H9 (cell line): ENCODE results near the gene HOXA4. TPM values are rescaled to one million over a fixed set of nuclear protein-coding genes. Genes with fewer than 3 reads are reported as not detected.

Experiments used
- DNase-seq: peaks from one replicate; pipeline ENCODE4 v3.0.0-alpha.2; 2017
- H2AFZ ChIP-seq: one replicate; pipeline ENCODE4 v1.6.1; 2013; ENCODE audit warnings: mild to moderate bottlenecking, low read length, control low read depth, moderate library complexity
- H2AK5ac ChIP-seq: 2 replicates; pipeline ENCODE4 v1.6.1; 2013; ENCODE audit warnings: low read length, control low read depth, mixed read lengths; ENCODE audit not compliant: insufficient read length
- H2BK120ac ChIP-seq: one replicate; pipeline ENCODE4 v1.6.1; 2013; ENCODE audit warnings: low read depth, mild to moderate bottlenecking, low read length, control low read depth, inconsistent platforms; ENCODE audit not compliant: poor library complexity, severe bottlenecking
- H2BK12ac ChIP-seq: 2 replicates; pipeline ENCODE4 v1.6.1; 2013; ENCODE audit warnings: low read length, control low read depth, mixed read lengths, low read depth; ENCODE audit not compliant: insufficient read length
- H2BK15ac ChIP-seq: 2 replicates; pipeline ENCODE4 v1.6.1; 2013; ENCODE audit warnings: low read depth, low read length, control low read depth
- H2BK20ac ChIP-seq: one replicate; pipeline ENCODE4 v1.6.1; 2013; ENCODE audit warnings: low read depth, mild to moderate bottlenecking, low read length, control low read depth, inconsistent platforms; ENCODE audit not compliant: poor library complexity, severe bottlenecking
- H2BK5ac ChIP-seq: 2 replicates; pipeline ENCODE4 v1.6.1; 2013; ENCODE audit warnings: low read length, control low read depth, mixed read lengths; ENCODE audit not compliant: insufficient read length
- H3K14ac ChIP-seq: 2 replicates; pipeline ENCODE4 v1.6.1; 2013; ENCODE audit warnings: low read length, control low read depth; ENCODE audit not compliant: insufficient read depth
- H3K18ac ChIP-seq: 2 replicates; pipeline ENCODE4 v1.6.1; 2013; ENCODE audit warnings: low read depth, mild to moderate bottlenecking, mixed read lengths, low read length, control low read depth; ENCODE audit not compliant: insufficient read length
- H3K23ac ChIP-seq: 2 replicates; pipeline ENCODE4 v1.6.1; 2013; ENCODE audit warnings: low read length, control low read depth, mixed read lengths, low read depth; ENCODE audit not compliant: insufficient read length
- H3K23me2 ChIP-seq: 2 replicates; pipeline ENCODE4 v1.6.1; 2013; ENCODE audit warnings: low read depth, mild to moderate bottlenecking, mixed read lengths, low read length, control low read depth; ENCODE audit not compliant: insufficient read length, poor library complexity, severe bottlenecking
- H3K27ac ChIP-seq: 2 replicates; pipeline ENCODE4 v1.5.1; 2013; ENCODE audit warnings: low read length, control low read depth, mixed read lengths, low read depth; ENCODE audit not compliant: insufficient read length
- H3K27me3 ChIP-seq: 2 replicates; pipeline ENCODE4 v1.6.1; 2013; ENCODE audit warnings: low read length, control low read depth, inconsistent platforms; ENCODE audit not compliant: insufficient read depth
- H3K4ac ChIP-seq: 2 replicates; pipeline ENCODE4 v1.6.1; 2013; ENCODE audit warnings: low read depth, mild to moderate bottlenecking, control low read depth, inconsistent platforms, low read length, moderate library complexity
- H3K4me1 ChIP-seq: 2 replicates; pipeline ENCODE4 v1.6.1; 2013; ENCODE audit warnings: low read length, control low read depth, inconsistent platforms; ENCODE audit not compliant: insufficient read depth
- H3K4me2 ChIP-seq: 2 replicates; pipeline ENCODE4 v1.6.1; 2013; ENCODE audit warnings: low read length, control low read depth, mixed read lengths; ENCODE audit not compliant: insufficient read length, insufficient read depth
- H3K56ac ChIP-seq: 2 replicates; pipeline ENCODE4 v1.6.1; 2013; ENCODE audit warnings: low read depth, mild to moderate bottlenecking, mixed read lengths, low read length, control low read depth; ENCODE audit not compliant: insufficient read length
- H3K79me1 ChIP-seq: 2 replicates; pipeline ENCODE4 v1.6.1; 2013; ENCODE audit warnings: low read depth, mild to moderate bottlenecking, moderate library complexity, low read length, control low read depth, inconsistent platforms; ENCODE audit not compliant: insufficient read depth, poor library complexity, severe bottlenecking
- H3K79me2 ChIP-seq: 2 replicates; pipeline ENCODE4 v1.6.1; 2013; ENCODE audit warnings: low read length, control low read depth, inconsistent platforms; ENCODE audit not compliant: insufficient read depth
- H3K9ac ChIP-seq: 2 replicates; pipeline ENCODE4 v1.6.1; 2013; ENCODE audit warnings: low read length, control low read depth, mixed read lengths; ENCODE audit not compliant: insufficient read length; ENCODE audit errors: extremely low read depth
- H3K9me3 ChIP-seq: one replicate; pipeline ENCODE4 v1.6.1; 2013; ENCODE audit warnings: low read depth, low read length, inconsistent platforms; ENCODE audit not compliant: control insufficient read depth
- H3T11ph ChIP-seq: one replicate; pipeline ENCODE4 v1.6.1; 2013; ENCODE audit warnings: mild to moderate bottlenecking, low read length, control low read depth, inconsistent platforms
- H4K20me1 ChIP-seq: one replicate; pipeline ENCODE4 v1.6.1; 2013; ENCODE audit not compliant: control insufficient read depth, insufficient read length, insufficient read depth
- H4K5ac ChIP-seq: 2 replicates; pipeline ENCODE4 v1.6.1; 2013; ENCODE audit warnings: low read depth, mild to moderate bottlenecking, mixed read lengths, low read length, control low read depth; ENCODE audit not compliant: insufficient read length
- H4K8ac ChIP-seq: replicated peaks from 2 replicates; pipeline ENCODE4 v1.6.1; 2013; ENCODE audit warnings: low read length, control low read depth, mixed read lengths, low read depth; ENCODE audit not compliant: insufficient read length
- H4K91ac ChIP-seq: 2 replicates; pipeline ENCODE4 v1.6.1; 2013; ENCODE audit warnings: low read depth, mild to moderate bottlenecking, moderate library complexity, mixed read lengths, low read length, control low read depth; ENCODE audit not compliant: insufficient read length
- H3K27ac Mint-ChIP-seq, 3 experiments: 2 replicates in 2 of 3; 3 replicates in 1 of 3; pipeline ENCODE4 v1.8.0; 2020 to 2021; ENCODE audit warnings: mixed read lengths in 3 of 3, mild to moderate bottlenecking in 1 of 3, moderate library complexity in 1 of 3
- H3K27me3 Mint-ChIP-seq: 2 replicates; pipeline ENCODE4 v1.8.0; 2021; ENCODE audit warnings: low read depth, mild to moderate bottlenecking, moderate library complexity, mixed read lengths
- H3K36me3 Mint-ChIP-seq, 3 experiments: 2 replicates in 2 of 3; 3 replicates in 1 of 3; pipeline ENCODE4 v1.8.0; 2020 to 2021; ENCODE audit warnings: low read depth in 3 of 3, mixed read lengths in 3 of 3; ENCODE audit not compliant: insufficient read depth in 1 of 3
- H3K4me1 Mint-ChIP-seq, 2 experiments: 2 replicates each; pipeline ENCODE4 v1.8.0; 2020; ENCODE audit warnings: mixed read lengths in 2 of 2
- H3K4me3 Mint-ChIP-seq, 2 experiments: 2 replicates in 1 of 2; 3 replicates in 1 of 2; pipeline ENCODE4 v1.8.0; 2020 to 2021; ENCODE audit warnings: mild to moderate bottlenecking in 2 of 2, mixed read lengths in 2 of 2, moderate library complexity in 1 of 2
- H3K9me3 Mint-ChIP-seq, 2 experiments: 2 replicates in 1 of 2; 3 replicates in 1 of 2; pipeline ENCODE4 v1.8.0; 2020; ENCODE audit warnings: mild to moderate bottlenecking in 2 of 2, mixed read lengths in 2 of 2, moderate library complexity in 1 of 2
- CTCF ChIP-seq: fragments of 200-600 bp; sonication (generic); conservative IDR thresholded peaks from 3 replicates; pipeline ENCODE4 v1.8.0; 2021; ENCODE audit warnings: antibody characterized with exemption, mild to moderate bottlenecking
- WGBS: extraction: QIAGEN DNeasy Blood & Tissue Kit; methylation state at CpG from one replicate; pipeline ENCODE4 v1.1.7; 2013; ENCODE audit warnings: missing lambda C conversion rate, low lambda C conversion rate, mixed read lengths; ENCODE audit not compliant: insufficient read length; ENCODE audit errors: extremely low coverage; 5-methylcytosine and 5-hydroxymethylcytosine counted together
- total RNA-seq: library from RNA; stranded (reverse); gene quantifications from 2 replicates; pipeline ENCODE4 v1.2.1, GENCODE V29; 2021

HOXA4 gene
- total RNA-seq, 1 experiment from 2014 or later, result not detected

- H3K9ac ChIP-seq, result no peak overlapping the region
- no peaks in the 10 kb centered on the region for H3K4me1 ChIP-seq
- Mint-ChIP-seq H3K4me1 (peaks cover 13 to 28% of the 10 kb centered on the region in 2 experiments), H3K27me3 (peaks cover 100% of the 10 kb centered on the region), H3K36me3 (peaks cover 0 to 6% (median 0%) of the 10 kb centered on the region in 3 experiments; a peak in 3 of 7 replicates), H3K27ac (no peak overlapping the region), H3K4me3 (no peak overlapping the region), H3K9me3 (peaks cover 21 to 26% of the 10 kb centered on the region in 2 experiments)
- no peak overlapping the region for H2BK5ac ChIP-seq
- peaks cover 97% of the 10 kb centered on the region for H3K27me3 ChIP-seq
- no peaks in the 10 kb centered on the region for H4K20me1 ChIP-seq
- H3T11ph ChIP-seq, result no peak overlapping the region
- H2BK20ac ChIP-seq, result no peak overlapping the region
- H2BK12ac ChIP-seq, result no peak overlapping the region
- no peak overlapping the region for H2BK15ac ChIP-seq
- no peak overlapping the region for H3K14ac ChIP-seq
- H4K91ac ChIP-seq, result no peak overlapping the region
- H2AFZ ChIP-seq, result no peak overlapping the region
- no peak overlapping the region for H3K18ac ChIP-seq
- H3K4ac ChIP-seq, result no peak overlapping the region
- WGBS, result no CpG with 5 or more reads among the region's 22 CpGs
- H3K23me2 ChIP-seq, result no peaks in the 10 kb centered on the region
- TF ChIP-seq CTCF, result no peak
- no peak overlapping the region for H4K8ac ChIP-seq
- no peak overlapping the region for H4K5ac ChIP-seq
- H3K27ac ChIP-seq, result no peak overlapping the region
- H3K56ac ChIP-seq, result no peak overlapping the region
- no peaks in the 10 kb centered on the region for H3K79me2 ChIP-seq
- no peak overlapping the region for H2BK120ac ChIP-seq
- no peak overlapping the region for H3K4me2 ChIP-seq
- peak; percentile 25 for DNase-seq
- H2AK5ac ChIP-seq, result no peak overlapping the region
- no peak overlapping the region for H3K23ac ChIP-seq
- no peaks in the 10 kb centered on the region for H3K79me1 ChIP-seq
- no peaks in the 10 kb centered on the region for H3K9me3 ChIP-seq
Measured at GRCh38 chr7:27152816-27153442, 22.4 kb upstream of the HOXA4 start.
